H1 (cell line): ENCODE data around the gene SGPP2. TPM values are rescaled to one million over a fixed set of nuclear protein-coding genes. Genes with fewer than 3 reads are reported as not detected.

Source experiments
- BRCA1 ChIP-seq: IDR thresholded peaks from 2 replicates; pipeline ENCODE4 v1.6.1; 2012; ENCODE audit warnings: low read depth, low read length, improper control_type of control experiment
- CHD2 ChIP-seq: IDR thresholded peaks from 2 replicates; pipeline ENCODE4 v1.6.1; 2012; ENCODE audit warnings: low read length, improper control_type of control experiment
- CTBP2 ChIP-seq: IDR thresholded peaks from 2 replicates; pipeline ENCODE4 v1.7.0; 2011; ENCODE audit warnings: borderline replicate concordance, mild to moderate bottlenecking, moderate library complexity, mixed read lengths, low read length; ENCODE audit not compliant: insufficient read depth, insufficient read length
- EGR1 ChIP-seq: IDR thresholded peaks from 2 replicates; pipeline ENCODE4 v1.6.1; 2011; ENCODE audit warnings: low read depth, low read length, borderline replicate concordance
- EP300 ChIP-seq, 2 experiments: IDR thresholded peaks; 1 replicate in 1 of 2; 2 replicates in 1 of 2; pipeline ENCODE4 v1.6.1; 2011 to 2012; ENCODE audit warnings: low read depth in 2 of 2, low read length in 2 of 2, mild to moderate bottlenecking in 2 of 2, borderline replicate concordance in 1 of 2, inconsistent platforms in 1 of 2, moderate library complexity in 1 of 2
- HDAC6 ChIP-seq: IDR thresholded peaks from one replicate; pipeline ENCODE4 v1.7.1; 2012; ENCODE audit warnings: low read depth, mild to moderate bottlenecking, inconsistent platforms, low read length, moderate library complexity
- KDM4A ChIP-seq: IDR thresholded peaks from one replicate; pipeline ENCODE4 v1.7.1; 2012; ENCODE audit warnings: low read depth, mild to moderate bottlenecking, moderate library complexity, low read length, inconsistent platforms; ENCODE audit not compliant: severe bottlenecking
- NRF1 ChIP-seq: IDR thresholded peaks from 2 replicates; pipeline ENCODE4 v1.6.1; 2011; ENCODE audit warnings: mild to moderate bottlenecking, low read depth, low read length, improper control_type of control experiment
- RAD21 ChIP-seq, 2 experiments: IDR thresholded peaks in 1 of 2; conservative IDR thresholded peaks in 1 of 2; 2 replicates each; pipeline ENCODE4 v1.6.1; 2011; ENCODE audit warnings: low read depth in 2 of 2, low read length in 2 of 2, improper control_type of control experiment in 1 of 2, inconsistent platforms in 1 of 2, mild to moderate bottlenecking in 1 of 2, moderate library complexity in 1 of 2
- RBBP5 ChIP-seq: IDR thresholded peaks from 2 replicates; pipeline ENCODE4 v1.7.1; 2012; ENCODE audit warnings: low read depth, mild to moderate bottlenecking, inconsistent platforms, low read length, moderate library complexity, borderline replicate concordance
- SIRT6 ChIP-seq: IDR thresholded peaks from one replicate; pipeline ENCODE4 v1.7.1; 2012; ENCODE audit warnings: low read length, inconsistent platforms
- SP1 ChIP-seq: IDR thresholded peaks from 2 replicates; pipeline ENCODE4 v1.6.1; 2011; ENCODE audit warnings: low read depth, low read length
- SP2 ChIP-seq: IDR thresholded peaks from 2 replicates; pipeline ENCODE4 v1.6.1; 2012; ENCODE audit warnings: mild to moderate bottlenecking, low read length, inconsistent platforms
- polyA plus RNA-seq, 7 experiments: library from polyadenylated mRNA; depleted of rRNA in 3 of 7; stranded (reverse) in 5 of 7; unstranded in 2 of 7; fragments of >200 nt in 5 of 7; fragments of 200-250 nt in 2 of 7; gene quantifications; 1 replicate in 5 of 7; 2 replicates in 1 of 7; 4 replicates in 1 of 7; pipeline versions ENCODE4 v1.2.1 to v1.2.3, GENCODE V29; 2011 to 2013; ENCODE audit warnings: missing spikeins in 2 of 7, mixed read lengths in 2 of 7
- total RNA-seq: library from RNA; stranded (reverse); fragmentation: NEBNext Ultra II Directional; extraction: Animal tissue kit (Norgen Biotek cat#: 25700); gene quantifications from 2 replicates; pipeline ENCODE4 v1.2.1, GENCODE V29; 2021

SGPP2 gene
- total and polyA plus RNA-seq, 2 of the 8 experiments (the other 6 are each of a cell fraction or from before 2014, with no cell fraction given) = 0.29 TPM; not detected in 1

- TF ChIP-seq RBBP5 (no peak), NRF1 (no peak), SP2 (no peak), SIRT6 (no peak), HDAC6 (no peak), BRCA1 (no peak), EGR1 (no peak), CTBP2 (no peak), KDM4A (no peak), EP300 (IDR thresholded peaks at IDR 0.05; ENCODE audit: borderline replicate concordance in 1 of 2, low read depth in 2 of 2, low read length in 2 of 2) (no peak), SP1 (no peak), RAD21 (IDR thresholded peaks at IDR 0.05 in 1 of 2, conservative IDR thresholded peaks at IDR 0.05 in 1 of 2; ENCODE audit: low read depth in 2 of 2, low read length in 2 of 2) (peak in 1 of 2 experiments; percentile 8; a peak in 1 of 4 replicates), CHD2 (no peak)
- TF ChIP-seq, all 59 proteins: peak for 5
These were observed 124.6 kb downstream of the SGPP2 start (continued) for GRCh38 chr2:222548992-222549391.
